HUES64 (cell line): ENCODE results near the gene EFNA4.

ENCODE experiments used
- H3K27ac ChIP-seq: 2 replicates; pipeline ENCODE4 v1.7.0; 2013; ENCODE audit warnings: low read depth, low read length, inconsistent platforms
- H3K27me3 ChIP-seq: 2 replicates; pipeline ENCODE4 v1.6.1; 2013; ENCODE audit warnings: mild to moderate bottlenecking, low read length; ENCODE audit not compliant: insufficient read depth
- H3K36me3 ChIP-seq: 2 replicates; pipeline ENCODE4 v1.6.1; 2013; ENCODE audit warnings: mild to moderate bottlenecking, low read length; ENCODE audit not compliant: insufficient read depth
- H3K4me1 ChIP-seq: 2 replicates; pipeline ENCODE4 v1.6.1; 2013; ENCODE audit warnings: mild to moderate bottlenecking, low read length, moderate library complexity; ENCODE audit not compliant: insufficient read depth
- H3K4me3 ChIP-seq: 2 replicates; pipeline ENCODE4 v1.5.1; 2013; ENCODE audit warnings: mild to moderate bottlenecking, low read length, moderate library complexity
- H3K9ac ChIP-seq: 2 replicates; pipeline ENCODE4 v1.6.1; 2013; ENCODE audit warnings: mild to moderate bottlenecking, low read depth, low read length
- H3K9me3 ChIP-seq: 2 replicates; pipeline ENCODE4 v1.6.1; 2013; ENCODE audit warnings: low read depth, low read length; ENCODE audit not compliant: insufficient read depth
- WGBS: fragments of 150-250, 120-280 bp; methylation state at CpG from one replicate; pipeline ENCODE4 v1.1.7; 2013; ENCODE audit warnings: missing lambda C conversion rate; 5-methylcytosine and 5-hydroxymethylcytosine counted together

The EFNA4 gene

GRCh38 chr1:155044365-155044764 lies 19.2 kb upstream of the EFNA4 start:
- Histone ChIP-seq H3K4me3 (no peak overlapping the region), H3K9ac (no peak overlapping the region), H3K4me1 (peaks cover 8% of the 10 kb centered on the region; the same call in 1 of the 2 replicates), H3K27ac (no peak overlapping the region), H3K27me3 (no peaks in the 10 kb centered on the region), H3K36me3 (no peaks in the 10 kb centered on the region), H3K9me3 (no peaks in the 10 kb centered on the region)
- 94% methylated on average over 6 of the region's 6 CpGs for WGBS

GRCh38 chr1:155044812-155045657 lies 18.5 kb upstream of the EFNA4 start:
- peaks cover 2% of the 10 kb centered on the region; the same call in 1 of the 2 replicates for H3K27me3 ChIP-seq
- 60% methylated on average over 7 of the region's 7 CpGs for WGBS
- H3K9me3 ChIP-seq, result no peaks in the 10 kb centered on the region
- no peak overlapping the region for H3K4me3 ChIP-seq
- H3K4me1 ChIP-seq, result peaks cover 11% of the 10 kb centered on the region
- no peaks in the 10 kb centered on the region for H3K36me3 ChIP-seq
- no peak overlapping the region for H3K27ac ChIP-seq
- H3K9ac ChIP-seq, result no peak overlapping the region

DNA sequence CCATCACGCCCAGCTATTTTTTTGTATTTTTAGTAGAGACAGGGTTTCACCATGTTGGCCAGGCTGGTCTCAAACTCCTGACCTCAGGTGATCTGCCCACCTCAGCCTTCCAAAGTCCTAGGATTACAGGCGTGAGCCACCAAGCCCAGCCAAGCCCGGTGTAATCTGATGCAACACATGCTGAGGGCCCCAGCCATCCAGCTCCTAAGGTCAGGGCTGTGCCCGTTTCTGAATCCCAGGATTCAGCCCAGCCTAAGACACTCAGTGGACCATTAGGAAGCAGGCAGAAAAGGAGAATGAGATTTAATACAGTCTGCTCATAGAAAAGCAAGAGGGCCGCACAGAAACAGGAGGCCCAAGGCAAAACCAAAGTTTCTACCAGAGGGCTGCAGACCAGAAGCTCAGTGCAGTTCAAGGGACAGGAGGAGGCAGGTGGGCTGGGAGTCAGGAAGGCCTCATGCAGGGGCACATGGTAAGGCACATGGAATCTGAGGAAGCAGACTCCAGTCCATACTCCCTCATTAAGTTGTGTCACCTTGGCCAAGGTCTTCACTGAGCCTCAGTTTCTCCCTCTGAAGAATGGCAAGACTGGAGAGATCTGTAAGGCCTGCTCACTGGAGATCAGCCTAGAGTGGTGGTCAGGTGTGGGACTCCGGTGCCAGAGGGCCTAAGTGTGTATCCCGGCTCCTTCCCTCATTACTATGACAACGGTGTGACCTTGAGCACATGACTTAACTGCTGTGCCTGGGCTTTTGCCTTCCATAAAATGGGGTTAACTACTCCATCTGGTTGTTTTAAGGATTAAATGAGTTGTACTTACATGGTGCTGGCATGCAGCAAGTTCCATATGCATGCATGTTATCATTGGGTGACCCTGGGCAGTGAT lies 14.8 kb upstream of the EFNA4 start:
- Histone ChIP-seq H3K9me3 (no peaks in the 10 kb centered on the region), H3K27ac (no peak overlapping the region), H3K4me1 (peaks cover 22% of the 10 kb centered on the region), H3K4me3 (no peak overlapping the region), H3K36me3 (no peaks in the 10 kb centered on the region), H3K27me3 (peaks cover 20% of the 10 kb centered on the region), H3K9ac (no peak overlapping the region)
- WGBS, result 84% methylated on average over 8 of the region's 8 CpGs

DNA sequence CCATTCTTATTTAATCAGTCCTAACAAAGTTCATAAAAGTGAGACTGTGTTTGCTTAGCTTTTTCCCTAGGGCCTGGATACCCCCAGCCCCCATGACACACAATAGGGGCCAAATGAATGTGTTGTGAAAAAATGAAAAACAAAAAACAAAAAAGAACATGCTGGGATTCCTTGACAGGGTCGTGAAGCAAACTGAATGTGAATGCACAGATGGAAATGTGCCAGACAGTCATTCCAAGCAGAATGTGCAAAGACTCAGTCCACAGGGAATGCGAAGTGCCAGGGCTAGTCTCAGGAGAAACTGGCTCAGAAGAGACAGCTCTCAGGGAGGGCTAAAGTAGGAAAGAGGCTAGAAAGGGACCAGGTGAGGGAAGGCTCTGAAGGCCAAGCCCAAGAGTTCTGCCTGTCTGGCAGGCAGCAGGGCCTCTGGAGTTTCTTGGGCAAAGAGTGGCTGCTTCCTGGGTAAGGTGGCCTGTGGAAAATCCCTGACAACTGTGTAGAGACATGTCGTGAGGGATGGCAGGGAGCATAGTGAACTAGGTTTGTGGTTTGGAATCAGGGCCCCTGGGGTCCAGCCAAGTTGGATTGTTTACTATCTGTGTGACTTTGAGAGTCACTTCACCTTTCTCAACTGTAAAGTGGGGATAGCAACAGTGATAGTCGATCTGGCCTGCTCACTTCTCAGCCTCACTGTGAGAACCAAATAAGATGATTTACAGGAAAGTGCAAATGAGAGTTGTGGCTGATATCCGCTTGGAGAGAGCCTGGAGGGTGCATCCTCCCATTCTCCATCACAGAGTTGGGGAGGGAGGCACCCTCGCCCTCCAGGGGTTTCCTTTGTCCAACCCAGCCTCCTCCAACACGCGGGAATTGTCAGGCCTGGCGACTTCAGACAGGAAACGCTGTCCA lies 13.6 kb upstream of the EFNA4 start:
- Histone ChIP-seq H3K27ac (no peak overlapping the region), H3K4me1 (peaks cover 18% of the 10 kb centered on the region), H3K36me3 (no peaks in the 10 kb centered on the region; the same call in 1 of the 2 replicates), H3K4me3 (peak overlapping the region; percentile 78; the same call in 1 of the 2 replicates), H3K9me3 (no peaks in the 10 kb centered on the region), H3K27me3 (peaks cover 20% of the 10 kb centered on the region), H3K9ac (peak overlapping the region; percentile 64)
- WGBS, result 29% methylated on average over 9 of the region's 10 CpGs

DNA sequence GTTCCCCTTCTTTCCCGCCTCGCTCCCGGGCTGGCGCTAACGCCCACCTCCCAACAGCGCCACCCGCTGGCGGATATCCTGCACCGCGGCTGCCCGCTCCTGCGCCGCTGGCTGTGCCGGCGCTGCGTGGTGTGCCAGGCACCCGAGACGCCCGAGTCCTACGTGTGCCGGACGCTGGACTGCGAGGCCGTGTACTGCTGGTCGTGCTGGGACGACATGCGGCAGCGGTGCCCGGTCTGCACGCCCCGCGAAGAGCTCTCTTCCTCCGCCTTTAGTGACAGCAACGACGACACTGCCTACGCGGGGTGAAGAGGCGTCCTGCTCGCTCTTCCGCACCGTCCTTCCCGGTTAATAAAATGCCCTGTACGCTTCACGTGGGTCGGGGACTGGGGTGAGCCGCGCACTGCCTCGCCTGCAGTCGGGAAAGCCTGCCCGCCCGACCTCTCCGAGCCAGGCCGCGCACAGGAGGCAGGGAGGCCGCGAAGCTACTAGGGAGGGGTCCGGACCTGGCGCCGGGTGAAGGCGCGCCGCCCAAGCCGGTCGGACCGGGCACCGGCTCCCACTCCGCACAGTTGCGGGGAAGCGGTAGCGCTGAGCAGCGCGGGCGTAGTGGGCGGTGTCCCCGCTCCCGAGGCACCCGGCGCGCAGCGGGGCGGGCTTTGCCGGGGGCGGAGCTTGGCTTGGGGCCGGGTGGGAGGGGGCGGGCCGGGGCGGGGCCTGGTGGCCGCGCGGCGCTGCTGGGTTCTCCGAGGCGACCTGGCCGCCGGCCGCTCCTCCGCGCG lies 12.8 kb upstream of the EFNA4 start, which contains the start of gene ADAM15:
Gene ADAM15 (plus strand): TSS at position 757 of the 782 bp plus-strand sequence. CDS start 71 bp downstream, outside the sequence.
- Histone ChIP-seq H3K9me3 (no peaks in the 10 kb centered on the region), H3K27me3 (peaks cover 20% of the 10 kb centered on the region), H3K9ac (peak within 1 kb of the TSS; percentile 64), H3K36me3 (no peaks in the 10 kb centered on the region; the same call in 1 of the 2 replicates), H3K4me1 (peaks cover 14% of the 10 kb centered on the region), H3K4me3 (peak within 1 kb of the TSS; percentile 78), H3K27ac (peak within 1 kb of the TSS; percentile 67)
- under 1% methylated on average over 99 of the region's 99 CpGs for WGBS

DNA sequence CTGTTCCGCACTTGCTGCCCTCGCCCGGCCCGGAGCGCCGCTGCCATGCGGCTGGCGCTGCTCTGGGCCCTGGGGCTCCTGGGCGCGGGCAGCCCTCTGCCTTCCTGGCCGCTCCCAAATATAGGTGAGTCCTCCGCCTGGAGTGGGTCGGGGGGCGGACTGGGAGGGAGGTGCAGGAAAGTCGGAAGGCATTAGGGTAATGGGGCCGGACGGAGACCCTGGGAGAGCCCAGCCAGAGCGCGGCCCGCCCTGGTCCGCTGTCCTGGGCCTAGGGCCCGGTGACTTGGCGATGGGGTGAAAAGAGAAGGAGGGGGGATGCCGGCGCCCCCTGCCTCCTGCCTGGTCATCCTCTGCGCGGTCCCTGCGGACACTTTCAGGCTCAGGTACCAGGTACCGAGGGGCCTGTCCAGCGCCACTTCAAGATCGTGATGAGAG lies 12.2 kb upstream of the EFNA4 start:
- Histone ChIP-seq H3K4me3 (peak overlapping the region; percentile 78), H3K36me3 (no peaks in the 10 kb centered on the region; the same call in 1 of the 2 replicates), H3K27me3 (peaks cover 20% of the 10 kb centered on the region), H3K9me3 (no peaks in the 10 kb centered on the region), H3K4me1 (peaks cover 14% of the 10 kb centered on the region), H3K9ac (peak overlapping the region; percentile 60), H3K27ac (no peak overlapping the region)
- under 1% methylated on average over 31 of the region's 31 CpGs for WGBS

- Histone ChIP-seq H3K4me3 (peak overlapping the region; percentile 78), H3K9ac (peak overlapping the region; percentile 60; the same call in 1 of the 2 replicates)
Measured at GRCh38 chr1:155051777-155052398, 11.7 kb upstream of the EFNA4 start.

GRCh38 chr1:155052439-155053395 lies 10.8 kb upstream of the EFNA4 start:
- Histone ChIP-seq H3K4me1 (peaks cover 14% of the 10 kb centered on the region), H3K27ac (no peak overlapping the region), H3K9ac (no peak overlapping the region), H3K36me3 (no peaks in the 10 kb centered on the region; the same call in 1 of the 2 replicates), H3K9me3 (no peaks in the 10 kb centered on the region), H3K27me3 (peaks cover 20% of the 10 kb centered on the region), H3K4me3 (peak overlapping the region; percentile 78)
- WGBS, result 67% methylated on average over 10 of the region's 12 CpGs

More at GRCh38 chr1:155051777-155052398, 11.7 kb upstream of the EFNA4 start:
- 6% methylated on average over 27 of the region's 27 CpGs for WGBS
- Histone ChIP-seq H3K36me3 (no peaks in the 10 kb centered on the region; the same call in 1 of the 2 replicates), H3K27me3 (peaks cover 20% of the 10 kb centered on the region), H3K27ac (no peak overlapping the region), H3K4me1 (peaks cover 14% of the 10 kb centered on the region), H3K9me3 (no peaks in the 10 kb centered on the region)
